ENCODE data around the gene CAMTA2.
A peak's percentile ranks its signal among the peaks of the same experiment; 100 is the strongest.

Gene CAMTA2

GRCh38 chr17:4959261-4959965 is 28.1 kb downstream of the CAMTA2 start:
- FAIRE-seq (no peak), DNase-seq (ENCODE audit: insufficient read length, low spot score) (no peak)
- no peak for TF ChIP-seq CTCF (IDR thresholded peaks at IDR 0.05; ENCODE audit: insufficient read depth, missing control alignments)

- FAIRE-seq (no peak), DNase-seq (ENCODE audit: insufficient read length, low spot score) (no peak)
- no peak for TF ChIP-seq CTCF (IDR thresholded peaks at IDR 0.05; ENCODE audit: insufficient read depth, missing control alignments)
Measured at GRCh38 chr17:4958102-4958501, 29.4 kb downstream of the CAMTA2 start.

GRCh38 chr17:4956493-4957061 is 30.9 kb downstream of the CAMTA2 start:
- DNase-seq (ENCODE audit: insufficient read length, low spot score) (no peak), FAIRE-seq (no peak)
- TF ChIP-seq CTCF (IDR thresholded peaks at IDR 0.05; ENCODE audit: insufficient read depth, missing control alignments) = no peak

- TF ChIP-seq CTCF (IDR thresholded peaks at IDR 0.05; ENCODE audit: insufficient read depth, missing control alignments) = no peak
- DNase-seq (ENCODE audit: insufficient read length, low spot score) (no peak), FAIRE-seq (no peak)
Measured at GRCh38 chr17:4955091-4955490, 32.4 kb downstream of the CAMTA2 start.

- FAIRE-seq (no peak), DNase-seq (ENCODE audit: insufficient read length, low spot score) (no peak)
- no peak for TF ChIP-seq CTCF (IDR thresholded peaks at IDR 0.05; ENCODE audit: insufficient read depth, missing control alignments)
Measured at GRCh38 chr17:4953451-4953961, 34.0 kb downstream of the CAMTA2 start.

- TF ChIP-seq CTCF (IDR thresholded peaks at IDR 0.05; ENCODE audit: insufficient read depth, missing control alignments) = no peak
- DNase-seq (ENCODE audit: insufficient read length, low spot score) = no peak
- no peak for FAIRE-seq
Measured at GRCh38 chr17:4951486-4951885, 36.0 kb downstream of the CAMTA2 start.

- FAIRE-seq = no peak
- DNase-seq (ENCODE audit: insufficient read length, low spot score) = peak; percentile 67
- no peak for TF ChIP-seq CTCF (IDR thresholded peaks at IDR 0.05; ENCODE audit: insufficient read depth, missing control alignments)
Measured at GRCh38 chr17:4950746-4951204, 36.7 kb downstream of the CAMTA2 start, which contains the start of gene ENO3. TSS of gene ENO3 (plus strand) at chr17:4951119. CDS start at chr17:4951830, 711 bp downstream.

Data from D721Med (cell line).